ENCODE data around the gene ALCAM.

DNA sequence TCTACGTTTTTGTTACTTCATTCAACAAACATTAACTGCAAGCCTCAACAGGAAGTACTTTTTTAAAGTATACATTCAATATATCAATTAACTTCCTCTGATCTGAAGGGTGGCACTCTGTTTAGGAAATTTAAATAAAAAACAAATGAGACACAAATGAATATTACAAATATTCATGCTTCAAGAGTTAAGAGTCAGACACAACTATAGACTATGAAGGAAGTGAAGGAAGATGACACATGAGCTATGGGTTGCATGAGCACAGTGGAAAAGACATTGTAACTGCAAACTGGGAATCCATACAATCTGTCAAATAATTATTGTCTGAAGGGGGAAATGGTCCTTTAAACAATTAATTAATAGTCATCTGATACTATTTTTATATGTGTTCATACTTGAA lies 26.8 kb upstream of the ALCAM start:
- TF ChIP-seq POLR2A (IDR thresholded peaks at IDR 0.05; ENCODE audit: low read depth, low read length) (no peak), POLR2AphosphoS5 (IDR thresholded peaks at IDR 0.05; ENCODE audit: insufficient read depth, low read depth, low read length) (no peak)
